ENCODE results near the gene FBXO38. TPM values are rescaled to one million over a fixed set of nuclear protein-coding genes. Genes with fewer than 3 reads are reported as not detected.

The FBXO38 gene, protein sequence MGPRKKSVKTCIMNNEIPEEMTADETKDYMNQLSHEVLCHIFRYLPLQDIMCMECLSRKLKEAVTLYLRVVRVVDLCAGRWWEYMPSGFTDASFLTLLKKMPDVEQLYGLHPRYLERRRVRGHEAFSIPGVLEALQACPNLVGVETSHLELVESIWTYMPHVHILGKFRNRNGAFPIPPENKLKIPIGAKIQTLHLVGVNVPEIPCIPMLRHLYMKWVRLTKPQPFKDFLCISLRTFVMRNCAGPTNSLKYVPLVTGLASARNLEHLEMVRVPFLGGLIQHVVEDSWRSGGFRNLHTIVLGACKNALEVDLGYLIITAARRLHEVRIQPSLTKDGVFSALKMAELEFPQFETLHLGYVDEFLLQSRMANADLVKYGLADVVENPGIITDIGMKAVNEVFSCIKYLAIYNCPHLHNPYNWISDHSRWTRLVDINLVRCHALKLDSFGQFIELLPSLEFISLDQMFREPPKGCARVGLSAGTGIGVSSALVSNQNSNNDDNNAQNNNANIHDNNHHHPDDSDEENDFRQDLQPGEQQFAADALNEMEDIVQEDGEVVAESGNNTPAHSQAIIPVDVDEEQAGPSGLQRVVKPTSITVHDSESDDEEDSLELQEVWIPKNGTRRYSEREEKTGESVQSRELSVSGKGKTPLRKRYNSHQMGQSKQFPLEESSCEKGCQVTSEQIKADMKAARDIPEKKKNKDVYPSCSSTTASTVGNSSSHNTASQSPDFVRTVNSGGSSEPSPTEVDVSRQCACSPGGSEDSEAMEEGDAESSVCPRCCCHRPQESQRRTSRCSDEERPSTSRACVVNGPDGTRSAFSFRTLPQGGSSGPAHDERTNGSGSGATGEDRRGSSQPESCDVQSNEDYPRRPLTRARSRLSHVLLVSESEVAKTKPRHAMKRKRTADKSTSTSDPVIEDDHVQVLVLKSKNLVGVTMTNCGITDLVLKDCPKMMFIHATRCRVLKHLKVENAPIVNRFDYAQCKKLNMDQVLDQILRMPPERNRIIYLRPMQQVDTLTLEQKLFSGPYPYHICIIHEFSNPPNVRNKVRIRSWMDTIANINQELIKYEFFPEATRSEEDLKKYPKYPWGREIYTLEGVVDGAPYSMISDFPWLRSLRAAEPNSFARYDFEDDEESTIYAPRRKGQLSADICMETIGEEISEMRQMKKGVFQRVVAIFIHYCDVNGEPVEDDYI
- 10 to 100 TPM; 56.6 to 59.6 TPM for total RNA-seq

DNA sequence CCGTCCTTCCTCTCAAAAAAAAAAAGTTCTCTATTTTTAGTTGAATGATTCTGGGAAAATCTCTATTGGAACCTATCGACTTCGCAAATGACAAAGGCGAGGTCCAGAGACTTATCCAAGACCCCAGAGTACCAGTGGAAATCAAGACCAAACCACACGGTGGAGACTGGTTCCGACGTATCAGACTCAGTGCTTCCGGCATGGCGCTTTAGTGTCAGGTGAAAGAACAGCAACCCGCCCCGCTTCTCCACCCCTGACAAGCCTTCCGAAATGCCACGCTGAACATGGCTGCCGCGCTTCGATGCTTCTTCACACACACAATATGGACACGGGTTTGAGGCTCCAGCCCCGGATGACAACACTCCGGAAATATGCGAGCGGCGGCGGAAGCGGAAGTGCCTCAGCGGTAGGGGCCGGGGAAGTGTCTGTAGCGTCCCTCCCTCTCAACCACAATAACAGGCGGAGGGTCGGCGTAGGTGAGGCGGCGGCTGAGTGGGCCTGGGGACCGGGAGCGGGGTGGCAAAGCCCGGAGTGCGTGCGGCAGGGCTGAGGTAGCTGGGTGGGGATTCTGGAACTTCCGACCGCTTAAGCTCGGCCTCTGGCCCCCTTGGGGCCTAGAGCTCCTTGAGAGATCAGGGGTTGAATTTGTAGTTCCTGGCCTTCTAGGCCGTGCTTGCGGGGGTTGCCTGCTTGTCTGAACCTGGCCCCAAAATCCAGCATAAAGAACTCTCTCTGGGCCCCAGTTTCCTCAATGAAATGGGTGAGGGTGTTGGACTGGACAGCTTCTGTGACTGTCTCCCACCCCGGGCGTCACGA is at the start of gene FBXO38:
TSS of gene FBXO38 (plus strand) at position 395 of the 816 bp plus-strand sequence. CDS start 10,819 bp downstream, outside the sequence.

DNA sequence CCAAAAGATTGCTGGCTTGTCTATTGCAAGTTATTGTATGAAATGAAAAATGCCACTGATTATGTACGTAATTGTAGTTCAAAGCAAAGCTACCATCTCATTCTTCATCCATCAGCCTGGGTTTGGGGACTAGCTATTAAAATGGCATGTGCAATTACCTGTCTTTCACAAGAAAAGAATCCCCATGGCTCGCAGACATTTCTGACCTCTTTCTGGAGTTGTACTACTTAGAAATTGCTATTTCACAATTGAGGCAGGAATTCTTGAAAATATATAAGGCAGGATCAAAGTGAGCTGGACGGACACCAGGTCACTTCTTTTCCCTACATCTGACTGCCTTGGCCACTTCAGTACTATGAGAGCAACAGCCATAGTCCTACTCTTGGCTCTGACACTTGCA is 48.5 kb upstream of the FBXO38 start, which contains the start of gene SPINK9:
TSS of gene SPINK9 (plus strand) at position 301 of the 400 bp plus-strand sequence. CDS start at position 356, 55 bp downstream.

Other genes with a start within 250 kb of the FBXO38 start
- gene SPINK14, start 215.4 kb upstream of the FBXO38 start, total RNA-seq, result not detected
- gene SPINK6, start 180.9 kb upstream of the FBXO38 start, total RNA-seq, result not detected
- gene MARCOL, start 145.4 kb upstream of the FBXO38 start, total RNA-seq, result not detected
- gene SPINK13, start 115.2 kb upstream of the FBXO38 start, total RNA-seq, result not detected
- gene SPINK7, start 71.5 kb upstream of the FBXO38 start, total RNA-seq, result not detected
- gene SPINK9, start 48.4 kb upstream of the FBXO38 start, total RNA-seq, result not detected